HCT116 (cell line): ENCODE data around the gene DAAM1. TPM values are rescaled to one million over a fixed set of nuclear protein-coding genes. Genes with fewer than 3 reads are reported as not detected.

Source experiments
- ATAC-seq: fragments of 200-7000 bp; cut with Tn5 transposase; 2 replicates; pipeline ENCODE4 v1.9.1; 2020; ENCODE audit warnings: mild to moderate bottlenecking, moderate library complexity
- BruUV-seq: library from RNA; stranded (reverse); fragments of 400-500 nt; replicated peaks from 2 replicates; lab custom pipeline; 2021; lab: Mats Ljungman, UMichigan
- CTCF ChIA-PET: fragments of 300-600 bp; sonication (Branson Sonifier 250); formaldehyde crosslinking; loops from one replicate; lab custom pipeline; 2021; ENCODE audit warnings: antibody characterized with exemption; lab: Charles Lee
- POLR2A ChIA-PET: fragments of 300-600, 350-600 bp; sonication (Branson Sonifier 250); formaldehyde crosslinking; loops from one replicate; lab custom pipeline; 2021; ENCODE audit warnings: antibody characterized with exemption; lab: Charles Lee
- RAD21 ChIA-PET, 2 experiments: fragments of 300-600 bp; sonication (Branson Sonifier 250); formaldehyde crosslinking; loops; one replicate each; lab custom pipeline; 2023; ENCODE audit warnings: low total read pairs in 2 of 2; ENCODE audit not compliant: uncharacterized antibody in 2 of 2, unreplicated experiment in 2 of 2, low non-redundant PET in 1 of 2; lab: Charles Lee
- DNase-seq: peaks from one replicate; pipeline ENCODE4 v3.0.0-alpha.2; 2010; ENCODE audit warnings: low read depth, low spot score
- H2AFZ ChIP-seq: fragments of 200-600 bp; shearing (Covaris generic), sonication (generic); 2 replicates; pipeline ENCODE4 v1.6.1; 2017; ENCODE audit warnings: low read depth, mixed run types, mixed read lengths, antibody characterized with exemption, low read length; ENCODE audit not compliant: poor library complexity, severe bottlenecking
- H3K27ac ChIP-seq: 2 replicates; pipeline ENCODE4 v1.5.1; 2012; ENCODE audit warnings: low read depth, low read length
- H3K27me3 ChIP-seq: fragments of 200-600 bp; sonication (generic); 2 replicates; pipeline ENCODE4 v1.6.1; 2016; ENCODE audit warnings: mixed run types, low read length, mixed read lengths; ENCODE audit not compliant: insufficient read depth
- H3K36me3 ChIP-seq, 2 experiments: fragments of 200-500 bp in 1 of 2; fragments of 200-600 bp in 1 of 2; sonication (Bioruptor generic) in 1 of 2; sonication (generic) in 1 of 2; 2 replicates each; pipeline versions ENCODE4 v1.5.1 to v1.6.1; 2014 to 2016; ENCODE audit warnings: low read length in 2 of 2, inconsistent platforms in 1 of 2, mixed read lengths in 1 of 2, mixed run types in 1 of 2; ENCODE audit not compliant: insufficient read depth in 2 of 2, control insufficient read depth in 1 of 2
- H3K4me1 ChIP-seq, 2 experiments: fragments of 200-600 bp in 1 of 2; sonication (generic) in 1 of 2; 2 replicates each; pipeline versions ENCODE4 v1.5.1 to v1.6.1; 2012 to 2017; ENCODE audit warnings: low read length in 2 of 2, inconsistent platforms in 1 of 2, mild to moderate bottlenecking in 1 of 2, mixed read lengths in 1 of 2, mixed run types in 1 of 2, moderate library complexity in 1 of 2; ENCODE audit not compliant: insufficient read depth in 2 of 2, control insufficient read depth in 1 of 2
- H3K4me2 ChIP-seq: fragments of 200-600 bp; sonication (generic); 2 replicates; pipeline ENCODE4 v1.6.1; 2017; ENCODE audit warnings: mixed run types, low read length, mixed read lengths
- H3K4me3 ChIP-seq, 2 experiments: fragments of 200-600 bp in 1 of 2; sonication (generic) in 1 of 2; replicated peaks in 1 of 2; 2 replicates each; pipeline ENCODE4 v1.5.1; 2011 to 2016; ENCODE audit warnings: low read length in 2 of 2, control low read depth in 1 of 2, low read depth in 1 of 2, mild to moderate bottlenecking in 1 of 2, mixed read lengths in 1 of 2, mixed run types in 1 of 2
- H3K79me2 ChIP-seq: fragments of 200-600 bp; sonication (generic); 2 replicates; pipeline ENCODE4 v1.6.1; 2017; ENCODE audit warnings: mild to moderate bottlenecking, mixed run types, low read length, moderate library complexity, mixed read lengths; ENCODE audit not compliant: insufficient read depth
- H3K9ac ChIP-seq: fragments of 200-600 bp; sonication (generic); 2 replicates; pipeline ENCODE4 v1.6.1; 2016; ENCODE audit warnings: low read length, mixed read lengths
- H3K9me2 ChIP-seq: fragments of 200-600 bp; sonication (generic), shearing (Covaris generic); 2 replicates; pipeline ENCODE4 v1.6.1; 2017; ENCODE audit warnings: mixed run types, mild to moderate bottlenecking, moderate library complexity; ENCODE audit not compliant: insufficient read depth
- H3K9me3 ChIP-seq, 2 experiments: fragments of 200-500 bp in 1 of 2; fragments of 200-600 bp in 1 of 2; sonication (Bioruptor generic) in 1 of 2; sonication (generic) in 1 of 2; 2 replicates each; pipeline ENCODE4 v1.6.1; 2014 to 2017; ENCODE audit warnings: low read length in 2 of 2, mixed read lengths in 2 of 2, inconsistent platforms in 1 of 2, low read depth in 1 of 2, mild to moderate bottlenecking in 1 of 2, mixed run types in 1 of 2, moderate library complexity in 1 of 2; ENCODE audit not compliant: control insufficient read depth in 1 of 2, insufficient read depth in 1 of 2
- H4K20me1 ChIP-seq: fragments of 200-600 bp; sonication (generic), shearing (Covaris generic); 2 replicates; pipeline ENCODE4 v1.6.1; 2017; ENCODE audit warnings: mixed run types, mild to moderate bottlenecking, moderate library complexity; ENCODE audit not compliant: insufficient read depth
- CBX3 ChIP-seq: IDR thresholded peaks from 2 replicates; pipeline ENCODE4 v1.6.1; 2012; ENCODE audit warnings: low read depth
- CEBPB ChIP-seq: IDR thresholded peaks from 2 replicates; pipeline ENCODE4 v1.6.1; 2012; ENCODE audit warnings: low read depth
- CTCF ChIP-seq, 3 experiments: fragments of 200-600 bp in 1 of 3; sonication (generic) in 1 of 3; IDR thresholded peaks in 2 of 3; conservative IDR thresholded peaks in 1 of 3; 2 replicates each; pipeline ENCODE4 v1.5.1; 2012 to 2017; ENCODE audit warnings: low read depth in 2 of 3, low read length in 2 of 3, antibody characterized with exemption in 1 of 3, borderline replicate concordance in 1 of 3, control low read depth in 1 of 3, mild to moderate bottlenecking in 1 of 3, mixed read lengths in 1 of 3, mixed run types in 1 of 3, moderate library complexity in 1 of 3; ENCODE audit not compliant: insufficient read depth in 1 of 3
- EGR1 ChIP-seq: IDR thresholded peaks from 2 replicates; pipeline ENCODE4 v1.6.1; 2012; ENCODE audit warnings: low read depth
- ELF1 ChIP-seq: IDR thresholded peaks from 2 replicates; pipeline ENCODE4 v1.6.1; 2012; ENCODE audit warnings: low read depth, borderline replicate concordance
- EZH2 ChIP-seq: fragments of 200-600 bp; sonication (generic); IDR thresholded peaks from 2 replicates; pipeline ENCODE4 v1.6.1; 2017; ENCODE audit warnings: antibody characterized with exemption, mixed run types
- EZH2phosphoT487 ChIP-seq: fragments of 200-600 bp; IDR thresholded peaks from 2 replicates; pipeline ENCODE4 v1.6.1; 2018; ENCODE audit warnings: antibody characterized with exemption, borderline replicate concordance
- FOSL1 ChIP-seq: IDR thresholded peaks from 2 replicates; pipeline ENCODE4 v1.6.1; 2012; ENCODE audit warnings: low read depth
- MAX ChIP-seq: IDR thresholded peaks from 2 replicates; pipeline ENCODE4 v1.6.1; 2012
- POLR2AphosphoS5 ChIP-seq: IDR thresholded peaks from 2 replicates; pipeline ENCODE4 v1.6.1; 2011; ENCODE audit warnings: mild to moderate bottlenecking, low read depth, low read length, moderate library complexity
- REST ChIP-seq: IDR thresholded peaks from 2 replicates; pipeline ENCODE4 v1.6.1; 2012; ENCODE audit warnings: low read depth
- SIN3A ChIP-seq: IDR thresholded peaks from 2 replicates; pipeline ENCODE4 v1.6.1; 2012; ENCODE audit warnings: low read depth
- SP1 ChIP-seq: IDR thresholded peaks from 2 replicates; pipeline ENCODE4 v1.6.1; 2012; ENCODE audit warnings: low read depth
- YY1 ChIP-seq: IDR thresholded peaks from 2 replicates; pipeline ENCODE4 v1.6.1; 2011; ENCODE audit warnings: low read length, low read depth, moderate library complexity, mild to moderate bottlenecking; ENCODE audit not compliant: insufficient replicate concordance; ENCODE audit errors: extremely low read depth
- intact Hi-C: fragments of 100-400 bp; cut with micrococcal nuclease; formaldehyde crosslinking; loops from 2 replicates; pipeline ENCODE4 v1.10.0; 2022
- total RNA-seq: library from RNA; stranded (reverse); gene quantifications from one replicate; pipeline ENCODE4 v1.2.1, GENCODE V29; 2021; ENCODE audit not compliant: unreplicated experiment

DAAM1 gene
- total RNA-seq, 1 experiment from 2014 or later: 10.7 TPM

GRCh38 chr14:59308673-59309072 lies 120.2 kb downstream of the DAAM1 start:
- no peak overlapping the region for H3K27ac ChIP-seq
- no peak for TF ChIP-seq REST
- TF ChIP-seq MAX: no peak
- TF ChIP-seq CEBPB: no peak
- no peak for TF ChIP-seq EGR1
- TF ChIP-seq EZH2phosphoT487: no peak
- TF ChIP-seq YY1: no peak
- TF ChIP-seq CTCF (IDR thresholded peaks at IDR 0.05 in 2 of 3, conservative IDR thresholded peaks at IDR 0.05 in 1 of 3; ENCODE audit: borderline replicate concordance in 1 of 3, insufficient read depth in 1 of 3, low read depth in 2 of 3, low read length in 2 of 3): no peak
- TF ChIP-seq SP1: no peak
- no peak for TF ChIP-seq SIN3A
- no peak for TF ChIP-seq ELF1
- no peak for TF ChIP-seq CBX3
- TF ChIP-seq POLR2AphosphoS5: no peak
- no peak for TF ChIP-seq FOSL1
- no peak for TF ChIP-seq EZH2
- no peaks in the 10 kb centered on the region for H3K9me2 ChIP-seq
- peaks cover 19 to 20% of the 10 kb centered on the region in 2 experiments for H3K4me1 ChIP-seq
- no peaks in the 10 kb centered on the region for H3K79me2 ChIP-seq
- no peaks in the 10 kb centered on the region for H4K20me1 ChIP-seq
- intact Hi-C loops: no loop called here
- no peak overlapping the region for H3K4me2 ChIP-seq
- no peaks in the 10 kb centered on the region for H3K36me3 ChIP-seq
- no peak overlapping the region for H3K4me3 ChIP-seq
- CTCF ChIA-PET: no interaction called here
- POLR2A ChIA-PET: no interaction called here
- H3K9ac ChIP-seq: no peak overlapping the region
- no TSS peak for BruUV-seq
- H3K9me3 ChIP-seq: no peaks in the 10 kb centered on the region
- DNase-seq: no peak
- no peak for ATAC-seq
- H3K27me3 ChIP-seq: no peaks in the 10 kb centered on the region
- no peak overlapping the region for H2AFZ ChIP-seq
- RAD21 ChIA-PET: no interaction called here
